OCI-LY7 (cell line): Measurements from ENCODE around the gene RSPRY1. TPM values are rescaled to one million over a fixed set of nuclear protein-coding genes. Genes with fewer than 3 reads are reported as not detected.

ENCODE experiments used
- BruUV-seq: library from RNA; stranded (reverse); fragments of 400-500 nt; replicated peaks from 2 replicates; lab custom pipeline; 2021; lab: Mats Ljungman, UMichigan
- CTCF ChIA-PET: fragments of 300-600 bp; sonication (Branson Sonifier 250); formaldehyde crosslinking; loops from one replicate; lab custom pipeline; 2022; ENCODE audit warnings: antibody characterized with exemption; ENCODE audit not compliant: unreplicated experiment; lab: Charles Lee
- POLR2A ChIA-PET: fragments of 300-600 bp; sonication (Branson Sonifier 250); formaldehyde crosslinking; loops from one replicate; lab custom pipeline; 2022; ENCODE audit warnings: antibody characterized with exemption; lab: Charles Lee
- DNase-seq: peaks from one replicate; pipeline ENCODE4 v3.0.0-alpha.2; 2015; ENCODE audit warnings: low spot score
- H2AFZ ChIP-seq: fragments of 200-600 bp; sonication (generic), shearing (Covaris generic); 2 replicates; pipeline ENCODE4 v1.6.1; 2014; ENCODE audit warnings: mild to moderate bottlenecking, antibody characterized with exemption, low read length, moderate library complexity
- H3K27ac ChIP-seq: fragments of 200-600 bp; sonication (generic); 2 replicates; pipeline ENCODE4 v1.5.1; 2014; ENCODE audit warnings: mixed run types, low read depth, mild to moderate bottlenecking, moderate library complexity, low read length, inconsistent platforms; ENCODE audit not compliant: poor library complexity, severe bottlenecking
- H3K36me3 ChIP-seq: fragments of 200-600 bp; sonication (generic); 2 replicates; pipeline ENCODE4 v1.6.1; 2014; ENCODE audit warnings: mild to moderate bottlenecking, antibody characterized with exemption, low read length, moderate library complexity, mixed read lengths; ENCODE audit not compliant: insufficient read depth
- H3K4me1 ChIP-seq: fragments of 200-600 bp; sonication (generic); 2 replicates; pipeline ENCODE4 v1.5.1; 2014; ENCODE audit warnings: mild to moderate bottlenecking, low read length; ENCODE audit not compliant: insufficient read depth, poor library complexity, severe bottlenecking
- H3K4me2 ChIP-seq: fragments of 200-600 bp; sonication (generic); 2 replicates; pipeline ENCODE4 v1.6.1; 2014; ENCODE audit warnings: mild to moderate bottlenecking, low read length
- H3K4me3 ChIP-seq: fragments of 200-600 bp; sonication (generic); 2 replicates; pipeline ENCODE4 v1.5.1; 2014; ENCODE audit warnings: mild to moderate bottlenecking, low read depth, low read length; ENCODE audit not compliant: poor library complexity, severe bottlenecking
- H3K79me2 ChIP-seq: fragments of 200-600 bp; sonication (generic); 2 replicates; pipeline ENCODE4 v1.6.1; 2016; ENCODE audit warnings: low read depth, mild to moderate bottlenecking, low read length, moderate library complexity, mixed read lengths; ENCODE audit not compliant: insufficient read depth
- H3K9me2 ChIP-seq: fragments of 200-600 bp; sonication (generic); 2 replicates; pipeline ENCODE4 v1.6.1; 2016; ENCODE audit warnings: mild to moderate bottlenecking, low read length, mixed read lengths; ENCODE audit not compliant: insufficient read depth
- H3K9me3 ChIP-seq: fragments of 200-600 bp; sonication (generic); 2 replicates; pipeline ENCODE4 v1.6.1; 2014; ENCODE audit warnings: mild to moderate bottlenecking, mixed run types, low read length, mixed read lengths
- H4K20me1 ChIP-seq: fragments of 200-600 bp; sonication (generic); 2 replicates; pipeline ENCODE4 v1.6.1; 2014; ENCODE audit warnings: mild to moderate bottlenecking, antibody characterized with exemption, low read length, moderate library complexity, mixed read lengths; ENCODE audit not compliant: insufficient read depth
- CTCF ChIP-seq: fragments of 200-600 bp; sonication (generic); conservative IDR thresholded peaks from 2 replicates; pipeline ENCODE4 v1.5.1; 2014; ENCODE audit warnings: mild to moderate bottlenecking, antibody characterized with exemption, low read length, moderate library complexity, mixed read lengths
- EZH2phosphoT487 ChIP-seq: fragments of 200-600 bp; sonication (generic); IDR thresholded peaks from 2 replicates; pipeline ENCODE4 v1.6.1; 2018; ENCODE audit warnings: low read depth, borderline replicate concordance, mild to moderate bottlenecking, mixed run types, antibody characterized with exemption, low read length, moderate library complexity, mixed read lengths
- intact Hi-C: fragments of 100-400 bp; cut with micrococcal nuclease; formaldehyde crosslinking; loops from one replicate; pipeline ENCODE4 v1.10.0; 2022; ENCODE audit not compliant: unreplicated experiment
- total RNA-seq, 2 experiments: library from RNA; depleted of rRNA in 1 of 2; stranded (reverse); fragments of >200 nt in 1 of 2; shearing (Covaris generic) in 1 of 2; gene quantifications; 2 replicates each; pipeline ENCODE4 v1.2.3, GENCODE V29; 2014 to 2022

Gene RSPRY1
- total RNA-seq, 2 experiments from 2014 or later, result 17.1 to 25.2 TPM

- no peak overlapping the region for H3K4me2 ChIP-seq
- intact Hi-C loops, result no loop called here
- H3K36me3 ChIP-seq, result peaks cover 89% of the 10 kb centered on the region
- H2AFZ ChIP-seq, result no peak overlapping the region
- no peaks in the 10 kb centered on the region for H3K9me2 ChIP-seq
- POLR2A ChIA-PET, result no interaction called here
- H3K27ac ChIP-seq, result no peak overlapping the region
- no peak for TF ChIP-seq CTCF
- no peak for TF ChIP-seq EZH2phosphoT487
- H3K4me1 ChIP-seq, result peaks cover 10% of the 10 kb centered on the region
- no peaks in the 10 kb centered on the region for H4K20me1 ChIP-seq
- no peak for DNase-seq
- no peaks in the 10 kb centered on the region for H3K79me2 ChIP-seq
- H3K4me3 ChIP-seq, result no peak overlapping the region
- BruUV-seq, result no TSS peak
- no peaks in the 10 kb centered on the region for H3K9me3 ChIP-seq
- CTCF ChIA-PET, result no interaction called here
Observed at GRCh38 chr16:57165938-57166337, 20.2 kb upstream of the RSPRY1 start.

GRCh38 chr16:57166451-57166850 lies 19.7 kb upstream of the RSPRY1 start:
- CTCF ChIA-PET, result no interaction called here

More at GRCh38 chr16:57166451-57166850, 19.7 kb upstream of the RSPRY1 start:
- no peak overlapping the region for H3K27ac ChIP-seq
- POLR2A ChIA-PET, result interaction anchor here (0.6 kb wide), 2 partner anchors 64 to 176 kb away, joined by 3 to 5 read pairs; no protein-coding TSS in a partner anchor
- intact Hi-C loops, result no loop called here
- peaks cover 89% of the 10 kb centered on the region for H3K36me3 ChIP-seq
- H3K9me2 ChIP-seq, result no peaks in the 10 kb centered on the region
- H3K79me2 ChIP-seq, result no peaks in the 10 kb centered on the region
- no TSS peak for BruUV-seq
- no peaks in the 10 kb centered on the region for H3K9me3 ChIP-seq
- H4K20me1 ChIP-seq, result no peaks in the 10 kb centered on the region
- TF ChIP-seq CTCF (no peak), EZH2phosphoT487 (no peak)
- no peak for DNase-seq
- no peak overlapping the region for H2AFZ ChIP-seq
- peaks cover 10% of the 10 kb centered on the region for H3K4me1 ChIP-seq
- H3K4me2 ChIP-seq, result no peak overlapping the region
- no peak overlapping the region for H3K4me3 ChIP-seq
